Ectodermal cell (in vitro differentiated cells): ENCODE data around the gene RPTOR.
A peak's percentile ranks its signal among the peaks of the same experiment; 100 is the strongest.

Experiments used
- H3K27ac ChIP-seq: 2 replicates; pipeline ENCODE4 v1.7.0; 2013; ENCODE audit warnings: mild to moderate bottlenecking, low read depth, low read length; ENCODE audit not compliant: insufficient read depth, poor library complexity, severe bottlenecking
- H3K27me3 ChIP-seq: 2 replicates; pipeline ENCODE4 v1.7.0; 2013; ENCODE audit warnings: mild to moderate bottlenecking, low read length; ENCODE audit not compliant: insufficient read depth, control insufficient read depth, poor library complexity, severe bottlenecking
- H3K36me3 ChIP-seq: one replicate; pipeline ENCODE4 v1.7.0; 2013; ENCODE audit warnings: low read length; ENCODE audit not compliant: control insufficient read depth, insufficient read depth
- H3K4me1 ChIP-seq: one replicate; pipeline ENCODE4 v1.7.0; 2013; ENCODE audit warnings: low read length; ENCODE audit not compliant: control insufficient read depth, insufficient read depth
- H3K4me3 ChIP-seq: 2 replicates; pipeline ENCODE4 v1.7.0; 2013; ENCODE audit warnings: low read depth, low read length, control low read depth; ENCODE audit not compliant: insufficient read depth
- H3K9me3 ChIP-seq: 2 replicates; pipeline ENCODE4 v1.7.0; 2013; ENCODE audit warnings: mild to moderate bottlenecking, low read length, moderate library complexity; ENCODE audit not compliant: control insufficient read depth
- WGBS, 2 experiments: methylation state at CpG; one replicate each; pipeline ENCODE4 v1.1.7; 2013; ENCODE audit warnings: missing lambda C conversion rate in 2 of 2; 5-methylcytosine and 5-hydroxymethylcytosine counted together

The RPTOR gene

GRCh38 chr17:80749611-80750010 lies 205.0 kb downstream of the RPTOR start:
- no peak overlapping the region for H3K27ac ChIP-seq
- WGBS, 2 experiments = 89 to 91% methylated on average over 3 of the region's 3 CpGs
- no peaks in the 10 kb centered on the region for H3K9me3 ChIP-seq
- H3K4me3 ChIP-seq = no peak overlapping the region
- no peaks in the 10 kb centered on the region for H3K36me3 ChIP-seq
- H3K27me3 ChIP-seq = no peaks in the 10 kb centered on the region
- H3K4me1 ChIP-seq = peaks cover 17% of the 10 kb centered on the region

- H3K9me3 ChIP-seq = no peaks in the 10 kb centered on the region
- H3K4me3 ChIP-seq = no peak overlapping the region
- H3K27me3 ChIP-seq = no peaks in the 10 kb centered on the region
- peaks cover 17% of the 10 kb centered on the region for H3K4me1 ChIP-seq
- 90 to 91% methylated on average over 14 of the region's 14 CpGs for WGBS, 2 experiments
- no peak overlapping the region for H3K27ac ChIP-seq
- H3K36me3 ChIP-seq = no peaks in the 10 kb centered on the region
Measured at GRCh38 chr17:80750263-80750662, 205.6 kb downstream of the RPTOR start.

DNA sequence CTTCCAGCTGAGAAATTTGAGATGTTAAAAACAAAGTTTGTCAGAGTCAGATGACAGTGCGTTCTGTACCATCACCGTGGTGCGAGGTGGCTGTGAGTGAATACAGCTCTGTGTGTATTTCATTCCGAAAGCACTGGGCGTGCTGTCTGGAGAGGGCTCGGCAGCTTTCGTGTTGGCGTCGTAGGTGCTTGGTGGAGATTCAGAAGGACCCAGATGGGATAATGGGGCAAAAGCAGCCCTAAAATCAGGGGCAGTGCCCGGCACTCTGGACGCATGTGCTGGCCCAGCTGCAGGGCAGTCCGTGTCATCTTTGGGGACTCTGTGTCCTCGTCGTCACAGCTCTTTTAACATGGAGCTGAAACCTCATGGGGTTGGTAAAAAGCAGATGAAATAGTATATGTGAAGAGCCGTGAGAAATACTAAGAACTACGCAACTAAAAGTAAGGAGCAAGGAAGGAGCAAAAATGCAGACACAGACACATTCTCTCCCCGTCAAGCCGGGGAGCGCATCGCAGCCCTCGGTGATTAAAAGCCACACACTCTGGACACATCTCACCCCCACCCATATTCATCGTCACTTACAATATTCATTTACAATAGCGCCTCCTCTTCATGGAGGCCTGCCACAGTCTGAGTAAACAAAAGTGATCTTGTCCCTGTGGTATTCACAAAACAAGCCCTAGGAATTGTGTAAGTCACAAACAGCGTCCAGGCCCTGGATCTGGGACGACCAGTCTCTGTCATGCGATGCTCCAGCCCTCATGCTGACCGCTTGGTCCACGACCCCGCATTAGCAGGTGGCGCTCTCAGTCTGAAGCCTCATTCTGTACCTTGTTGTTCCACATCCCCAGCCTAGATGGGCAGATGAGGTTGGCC lies 206.7 kb downstream of the RPTOR start:
- 75 to 76% methylated on average over 30 of the region's 30 CpGs for WGBS, 2 experiments

DNA sequence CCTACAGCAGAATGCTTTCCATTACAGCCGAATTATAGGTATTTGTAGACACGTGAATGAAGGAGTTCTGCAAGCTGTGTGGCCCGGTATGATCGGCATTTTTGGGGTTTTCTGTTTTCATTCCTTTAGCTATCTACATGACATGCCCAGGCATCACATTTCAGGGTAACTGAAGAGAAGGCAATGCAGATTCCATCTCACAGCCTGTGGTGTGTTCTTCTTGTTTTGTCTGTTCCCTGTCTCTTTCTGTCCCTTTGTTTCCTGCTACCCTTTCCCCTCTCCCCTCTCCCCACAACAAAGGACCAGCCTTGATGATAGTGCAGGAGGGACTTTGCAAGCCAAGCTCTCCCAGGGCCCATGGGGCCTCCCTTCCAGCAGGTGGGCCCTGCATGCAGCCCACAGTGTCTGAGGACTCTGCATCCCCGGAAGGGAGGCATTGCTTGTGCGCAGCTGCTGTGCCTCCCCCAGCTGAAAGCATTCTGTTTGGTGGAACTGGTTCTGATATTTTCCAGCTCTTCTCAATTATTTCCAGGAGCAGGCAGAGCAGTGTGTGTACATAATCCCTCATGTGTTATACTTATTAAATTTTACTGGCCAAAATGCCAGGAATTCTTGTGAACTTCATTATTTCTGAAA lies 207.4 kb downstream of the RPTOR start:
- 20 to 26% methylated on average over 6 of the region's 6 CpGs for WGBS, 2 experiments
- Histone ChIP-seq H3K4me3 (no peak overlapping the region), H3K27ac (peak overlapping the region; percentile 84), H3K9me3 (no peaks in the 10 kb centered on the region), H3K36me3 (no peaks in the 10 kb centered on the region), H3K4me1 (peaks cover 17% of the 10 kb centered on the region), H3K27me3 (no peaks in the 10 kb centered on the region)

More for the DNA sequence above, 206.7 kb downstream of the RPTOR start:
- Histone ChIP-seq H3K36me3 (no peaks in the 10 kb centered on the region), H3K27me3 (no peaks in the 10 kb centered on the region), H3K4me3 (no peak overlapping the region), H3K9me3 (no peaks in the 10 kb centered on the region), H3K4me1 (peaks cover 17% of the 10 kb centered on the region), H3K27ac (peak overlapping the region; percentile 84)

GRCh38 chr17:80753685-80754345 lies 209.2 kb downstream of the RPTOR start:
- H3K27me3 ChIP-seq = no peaks in the 10 kb centered on the region
- H3K27ac ChIP-seq = no peak overlapping the region
- H3K4me3 ChIP-seq = no peak overlapping the region
- H3K9me3 ChIP-seq = no peaks in the 10 kb centered on the region
- 88 to 89% methylated on average over 17 of the region's 17 CpGs for WGBS, 2 experiments
- H3K4me1 ChIP-seq = peaks cover 17% of the 10 kb centered on the region
- H3K36me3 ChIP-seq = no peaks in the 10 kb centered on the region

- 86% methylated on average over 9 of the region's 9 CpGs for WGBS, 2 experiments
- H3K4me1 ChIP-seq = peaks cover 17% of the 10 kb centered on the region
- no peaks in the 10 kb centered on the region for H3K9me3 ChIP-seq
- no peaks in the 10 kb centered on the region for H3K36me3 ChIP-seq
- H3K27me3 ChIP-seq = no peaks in the 10 kb centered on the region
- H3K27ac ChIP-seq = no peak overlapping the region
- H3K4me3 ChIP-seq = no peak overlapping the region
Measured at GRCh38 chr17:80754846-80755245, 210.2 kb downstream of the RPTOR start.

GRCh38 chr17:80755650-80756405 lies 211.2 kb downstream of the RPTOR start:
- H3K9me3 ChIP-seq = no peaks in the 10 kb centered on the region
- no peaks in the 10 kb centered on the region for H3K36me3 ChIP-seq
- WGBS, 2 experiments = 95 to 97% methylated on average over 4 to 5 of the region's 5 CpGs
- no peaks in the 10 kb centered on the region for H3K27me3 ChIP-seq
- no peak overlapping the region for H3K4me3 ChIP-seq
- no peak overlapping the region for H3K27ac ChIP-seq
- peaks cover 17% of the 10 kb centered on the region for H3K4me1 ChIP-seq

GRCh38 chr17:80758481-80759376 lies 214.1 kb downstream of the RPTOR start:
- Histone ChIP-seq H3K27me3 (no peaks in the 10 kb centered on the region), H3K9me3 (no peaks in the 10 kb centered on the region), H3K4me1 (no peaks in the 10 kb centered on the region), H3K4me3 (no peak overlapping the region), H3K36me3 (no peaks in the 10 kb centered on the region), H3K27ac (peak overlapping the region; percentile 13)
- WGBS, 2 experiments = 91 to 94% methylated on average over 18 of the region's 18 CpGs

DNA sequence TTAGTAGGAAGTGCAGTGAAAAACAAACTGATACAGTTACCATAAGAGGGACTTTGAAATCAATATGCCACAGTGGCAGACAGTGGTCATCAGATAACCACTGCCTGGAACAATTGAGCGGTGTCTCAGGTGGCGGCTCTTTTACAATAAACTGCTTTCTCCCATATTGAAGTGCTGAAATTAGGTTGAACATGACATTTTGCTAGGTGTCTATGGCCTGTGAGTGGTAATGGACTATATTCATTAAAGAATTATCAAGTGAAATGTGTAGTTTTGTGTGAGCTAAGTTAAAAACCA lies 214.7 kb downstream of the RPTOR start:
- Histone ChIP-seq H3K4me3 (no peak overlapping the region), H3K36me3 (no peaks in the 10 kb centered on the region), H3K27ac (no peak overlapping the region), H3K27me3 (no peaks in the 10 kb centered on the region), H3K9me3 (no peaks in the 10 kb centered on the region), H3K4me1 (no peaks in the 10 kb centered on the region)
- WGBS, 2 experiments = 93 to 95% methylated on average over 2 of the region's 2 CpGs
